Calu3 (cell line): ENCODE data around the gene ASXL1. TPM values are rescaled to one million over a fixed set of nuclear protein-coding genes. Genes with fewer than 3 reads are reported as not detected.
"Not testable (repeated sequence)": the region's sequence is repeated elsewhere in the genome, so short reads cannot be mapped to it uniquely, and the experiment has no call there.

Experiments
- BruUV-seq: library from RNA; stranded (reverse); fragments of 400-500 nt; replicated peaks from 2 replicates; lab custom pipeline; 2021; lab: Mats Ljungman, UMichigan
- CTCF ChIA-PET: fragments of 300-600 bp; sonication (Branson Sonifier 250); formaldehyde crosslinking; loops from one replicate; lab custom pipeline; 2022; ENCODE audit warnings: antibody characterized with exemption; lab: Charles Lee
- DNase-seq: peaks from one replicate; pipeline ENCODE4 v3.0.0; 2022
- H3K27ac Mint-ChIP-seq: one replicate; pipeline ENCODE4 v1.8.0; 2022; ENCODE audit warnings: mixed read lengths; ENCODE audit not compliant: unreplicated experiment
- H3K27me3 Mint-ChIP-seq: one replicate; pipeline ENCODE4 v1.8.0; 2022; ENCODE audit warnings: mixed read lengths; ENCODE audit not compliant: unreplicated experiment
- H3K36me3 Mint-ChIP-seq: one replicate; pipeline ENCODE4 v1.8.0; 2022; ENCODE audit warnings: mild to moderate bottlenecking, moderate library complexity, mixed read lengths; ENCODE audit not compliant: insufficient read depth, unreplicated experiment
- H3K4me1 Mint-ChIP-seq: one replicate; pipeline ENCODE4 v1.8.0; 2022; ENCODE audit warnings: mild to moderate bottlenecking, low read depth, mixed read lengths; ENCODE audit not compliant: unreplicated experiment
- H3K4me3 Mint-ChIP-seq: one replicate; pipeline ENCODE4 v1.8.0; 2022; ENCODE audit warnings: mild to moderate bottlenecking, low read depth, moderate library complexity, mixed read lengths; ENCODE audit not compliant: unreplicated experiment
- H3K9me3 Mint-ChIP-seq: one replicate; pipeline ENCODE4 v1.8.0; 2022; ENCODE audit warnings: low read depth, mixed read lengths; ENCODE audit not compliant: unreplicated experiment
- CTCF ChIP-seq: fragments of 200-600 bp; IDR thresholded peaks from one replicate; pipeline ENCODE4 v1.8.0; 2022; ENCODE audit warnings: antibody characterized with exemption; ENCODE audit not compliant: unreplicated experiment
- intact Hi-C: fragments of 100-400 bp; cut with micrococcal nuclease; formaldehyde crosslinking; loops from one replicate; pipeline ENCODE4 v1.10.0; 2022; ENCODE audit not compliant: unreplicated experiment
- total RNA-seq: library from RNA; stranded (reverse); gene quantifications from 2 replicates; pipeline ENCODE4 v1.2.3, GENCODE V29; 2022

ASXL1 gene
- total RNA-seq, 1 experiment from 2014 or later = 120 TPM

GRCh38 chr20:32321390-32321789 lies 36.7 kb upstream of the ASXL1 start:
- CTCF ChIA-PET = interaction anchor here (0.7 kb wide), 1 partner anchor 9 kb away, joined by 3 read pairs; no protein-coding TSS in a partner anchor
- H3K9me3 Mint-ChIP-seq = no peaks in the 10 kb centered on the region
- no TSS peak for BruUV-seq

GRCh38 chr20:32322260-32322659 lies 35.9 kb upstream of the ASXL1 start:
- BruUV-seq, H3K4me3 Mint-ChIP-seq, H3K27me3 Mint-ChIP-seq, DNase-seq, H3K27ac Mint-ChIP-seq, CTCF ChIA-PET, H3K9me3 Mint-ChIP-seq, intact Hi-C loops: not testable (repeated sequence)
- H3K4me1 Mint-ChIP-seq = peaks cover 18% of the 10 kb centered on the region
- peaks cover 29% of the 10 kb centered on the region for H3K36me3 Mint-ChIP-seq

More at GRCh38 chr20:32321390-32321789, 36.7 kb upstream of the ASXL1 start:
- H3K36me3 Mint-ChIP-seq = peaks cover 33% of the 10 kb centered on the region
- H3K27ac Mint-ChIP-seq = no peak overlapping the region
- intact Hi-C loops = no loop called here
- no peak for TF ChIP-seq CTCF
- H3K4me1 Mint-ChIP-seq = peaks cover 13% of the 10 kb centered on the region
- no peak for DNase-seq
- H3K4me3 Mint-ChIP-seq = no peak overlapping the region
- H3K27me3 Mint-ChIP-seq = no peaks in the 10 kb centered on the region

GRCh38 chr20:32323761-32324160 lies 34.4 kb upstream of the ASXL1 start:
- H3K27ac Mint-ChIP-seq, H3K9me3 Mint-ChIP-seq, BruUV-seq, H3K27me3 Mint-ChIP-seq, DNase-seq, H3K4me3 Mint-ChIP-seq, intact Hi-C loops: not testable (repeated sequence)
- Mint-ChIP-seq H3K36me3 (peaks cover 31% of the 10 kb centered on the region), H3K4me1 (peaks cover 20% of the 10 kb centered on the region)
- CTCF ChIA-PET = interaction anchor here (1.1 kb wide), 1 partner anchor 21 kb away, joined by 3 read pairs; no protein-coding TSS in a partner anchor

- Mint-ChIP-seq H3K27ac (peak overlapping the region; percentile 83), H3K9me3 (no peaks in the 10 kb centered on the region), H3K4me3 (no peak overlapping the region), H3K4me1 (peaks cover 20% of the 10 kb centered on the region), H3K27me3 (no peaks in the 10 kb centered on the region), H3K36me3 (peaks cover 28% of the 10 kb centered on the region)
- intact Hi-C loops = loop anchor here (2.0 kb wide), 1 partner anchor 31 kb away; no protein-coding TSS in a partner anchor
- DNase-seq = peak; percentile 60
- no peak for TF ChIP-seq CTCF
- no TSS peak for BruUV-seq
- CTCF ChIA-PET = interaction anchor here (0.6 kb wide), 1 partner anchor 407 kb away, joined by 6 read pairs; no protein-coding TSS in a partner anchor
These were observed 32.2 kb upstream of the ASXL1 start for GRCh38 chr20:32325706-32326503.

GRCh38 chr20:32326504-32326845 lies 31.7 kb upstream of the ASXL1 start:
- no peak for DNase-seq
- intact Hi-C loops = loop anchor here (2.0 kb wide), 1 partner anchor 30 kb away; no protein-coding TSS in a partner anchor
- TF ChIP-seq CTCF = no peak
- Mint-ChIP-seq H3K9me3 (no peaks in the 10 kb centered on the region), H3K4me3 (no peak overlapping the region), H3K36me3 (peaks cover 30% of the 10 kb centered on the region), H3K27ac (peak overlapping the region; percentile 83), H3K27me3 (no peaks in the 10 kb centered on the region), H3K4me1 (peaks cover 20% of the 10 kb centered on the region)
- CTCF ChIA-PET = interaction anchor here (0.6 kb wide), 1 partner anchor 407 kb away, joined by 6 read pairs; no protein-coding TSS in a partner anchor
- no TSS peak for BruUV-seq
